Measurements from ENCODE around the gene HRNR. TPM values are rescaled to one million over a fixed set of nuclear protein-coding genes. Genes with fewer than 3 reads are reported as not detected.
A peak's percentile ranks its signal among the peaks of the same experiment; 100 is the strongest.
"Not testable (repeated sequence)": the region's sequence is repeated elsewhere in the genome, so short reads cannot be mapped to it uniquely, and the experiment has no call there.

HRNR gene
- not detected for total RNA-seq
- under 1 TPM; 0.03 to 0.59 TPM for polyA plus RNA-seq (ENCODE audit: insufficient read length in 2 of 2)
- long read RNA-seq, donor 1 = 0 reads
- long read RNA-seq, donor 2 = 0 reads
- long read RNA-seq, donor 3 = 0 reads
- long read RNA-seq, donor 4 = 0 reads

- H3K27ac ChIP-seq (ENCODE audit: low read depth, low read length) = no peak within 1 kb of the TSS
- WGBS (ENCODE audit: insufficient coverage) = no CpG with 5 or more reads among the region's 2 CpGs
These were observed at the start of gene HRNR for GRCh38 chr1:152224093-152224492. TSS of gene HRNR (minus strand) at chr1:152224193. CDS start at chr1:152223253, 940 bp downstream.

GRCh38 chr1:152256394-152256793 lies 32.4 kb upstream of the HRNR start:
- not testable (repeated sequence) for H3K27me3 ChIP-seq (ENCODE audit: control insufficient read depth, insufficient read depth, low read length); H3K36me3 ChIP-seq (ENCODE audit: control insufficient read depth, insufficient read depth, low read length); H3K4me3 ChIP-seq (ENCODE audit: low read depth, low read length); H3K9me3 ChIP-seq (ENCODE audit: control insufficient read depth, insufficient read depth, low read length); DNase-seq (ENCODE audit: low read depth in 4 of 6, low spot score in 6 of 6); H3K4me1 ChIP-seq (ENCODE audit: control insufficient read depth, insufficient read depth, low read length); H3K27ac ChIP-seq (ENCODE audit: low read depth, low read length)
- 86% methylated on average over 14 of the region's 21 CpGs for WGBS (ENCODE audit: insufficient coverage)

More at GRCh38 chr1:152224093-152224492, at the start of gene HRNR:
- H3K9me3 ChIP-seq (ENCODE audit: control insufficient read depth, insufficient read depth, low read length) = no peaks in the 10 kb centered on the region
- H3K4me1 ChIP-seq (ENCODE audit: control insufficient read depth, insufficient read depth, low read length) = no peaks in the 10 kb centered on the region
- H3K4me3 ChIP-seq (ENCODE audit: low read depth, low read length) = no peak within 1 kb of the TSS
- no peak for DNase-seq (ENCODE audit: low read depth in 4 of 6, low spot score in 6 of 6)
- no peaks in the 10 kb centered on the region for H3K36me3 ChIP-seq (ENCODE audit: control insufficient read depth, insufficient read depth, low read length)
- no peaks in the 10 kb centered on the region for H3K27me3 ChIP-seq (ENCODE audit: control insufficient read depth, insufficient read depth, low read length)

DNA sequence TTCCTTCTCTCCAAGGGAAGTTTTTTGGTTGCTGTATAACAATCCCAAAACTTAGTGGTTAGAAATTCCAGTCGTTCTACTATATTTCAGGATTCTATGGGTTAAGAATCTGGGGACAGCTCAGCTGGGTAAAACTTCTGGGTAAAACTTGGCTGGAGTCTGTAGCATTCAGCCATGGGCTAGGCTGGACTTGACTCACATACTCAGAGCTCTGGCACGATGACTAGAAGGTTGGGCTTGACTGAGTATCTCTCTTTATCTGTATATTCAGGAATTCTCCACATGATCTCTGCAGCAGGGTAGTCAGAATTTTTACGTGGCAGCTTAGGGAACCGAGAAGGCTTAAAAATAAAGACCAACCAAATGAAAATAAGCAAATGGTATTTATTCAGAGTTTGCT lies 28.2 kb upstream of the HRNR start:
- Histone ChIP-seq H3K4me1 (ENCODE audit: control insufficient read depth, insufficient read depth, low read length) (no peaks in the 10 kb centered on the region), H3K9me3 (ENCODE audit: control insufficient read depth, insufficient read depth, low read length) (no peaks in the 10 kb centered on the region), H3K36me3 (ENCODE audit: control insufficient read depth, insufficient read depth, low read length) (no peaks in the 10 kb centered on the region), H3K27me3 (ENCODE audit: control insufficient read depth, insufficient read depth, low read length) (no peaks in the 10 kb centered on the region), H3K27ac (ENCODE audit: low read depth, low read length) (no peak overlapping the region), H3K4me3 (ENCODE audit: low read depth, low read length) (no peak overlapping the region)
- no CpG with 5 or more reads among the region's 4 CpGs for WGBS (ENCODE audit: insufficient coverage)
- no peak for DNase-seq (ENCODE audit: low read depth in 4 of 6, low spot score in 6 of 6)

DNA sequence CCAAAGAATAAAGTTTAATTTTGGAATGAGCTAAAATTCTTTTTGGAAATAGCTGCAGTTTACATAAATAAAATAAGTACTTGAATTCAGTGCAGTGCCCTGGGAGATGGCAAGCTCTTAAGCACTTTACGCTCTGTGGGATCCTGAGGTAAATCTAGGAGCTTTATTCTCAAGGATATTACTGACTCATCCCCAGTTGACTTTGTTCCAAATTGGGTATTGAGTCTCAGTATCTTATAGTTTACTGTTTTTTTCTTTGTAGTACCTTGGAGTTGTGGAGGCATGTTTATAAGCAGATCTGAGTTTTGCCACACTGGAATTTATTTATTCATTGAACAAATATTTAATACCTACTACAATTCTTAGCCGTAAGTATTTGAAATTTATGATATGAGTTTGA lies 27.4 kb upstream of the HRNR start:
- Histone ChIP-seq H3K4me3 (ENCODE audit: low read depth, low read length) (no peak overlapping the region), H3K4me1 (ENCODE audit: control insufficient read depth, insufficient read depth, low read length) (no peaks in the 10 kb centered on the region), H3K36me3 (ENCODE audit: control insufficient read depth, insufficient read depth, low read length) (no peaks in the 10 kb centered on the region), H3K27me3 (ENCODE audit: control insufficient read depth, insufficient read depth, low read length) (no peaks in the 10 kb centered on the region), H3K27ac (ENCODE audit: low read depth, low read length) (no peak overlapping the region), H3K9me3 (ENCODE audit: control insufficient read depth, insufficient read depth, low read length) (no peaks in the 10 kb centered on the region)
- WGBS (ENCODE audit: insufficient coverage) = no CpG with 5 or more reads among the region's 2 CpGs
- DNase-seq (ENCODE audit: low read depth in 4 of 6, low spot score in 6 of 6) = no peak

DNA sequence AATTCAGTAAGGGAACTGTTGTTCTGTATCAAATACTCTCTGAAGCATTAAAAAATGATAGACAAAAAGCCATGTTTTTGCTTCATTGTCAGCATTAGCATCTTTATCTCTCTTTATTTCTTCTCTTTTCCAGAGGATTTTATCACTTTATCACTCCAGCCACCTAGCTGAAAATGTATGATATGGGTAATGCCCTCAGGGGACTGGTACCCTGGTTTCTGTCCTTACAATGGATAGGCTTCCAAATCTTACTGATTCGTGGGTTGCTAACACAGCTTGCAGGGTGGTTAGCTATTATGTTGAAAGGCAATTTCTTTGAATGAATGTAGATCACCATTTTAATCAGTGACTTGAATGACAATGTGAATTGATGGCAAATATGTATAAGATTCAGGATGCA lies 23.3 kb upstream of the HRNR start:
- WGBS (ENCODE audit: insufficient coverage) = 50% methylated on average over 1 of the region's 1 CpG
- H3K36me3 ChIP-seq (ENCODE audit: control insufficient read depth, insufficient read depth, low read length) = no peaks in the 10 kb centered on the region
- H3K4me1 ChIP-seq (ENCODE audit: control insufficient read depth, insufficient read depth, low read length) = no peaks in the 10 kb centered on the region
- H3K9me3 ChIP-seq (ENCODE audit: control insufficient read depth, insufficient read depth, low read length) = no peaks in the 10 kb centered on the region
- H3K4me3 ChIP-seq (ENCODE audit: low read depth, low read length) = no peak overlapping the region
- no peak for DNase-seq (ENCODE audit: low read depth in 4 of 6, low spot score in 6 of 6)
- no peak overlapping the region for H3K27ac ChIP-seq (ENCODE audit: low read depth, low read length)
- H3K27me3 ChIP-seq (ENCODE audit: control insufficient read depth, insufficient read depth, low read length) = no peaks in the 10 kb centered on the region

DNA sequence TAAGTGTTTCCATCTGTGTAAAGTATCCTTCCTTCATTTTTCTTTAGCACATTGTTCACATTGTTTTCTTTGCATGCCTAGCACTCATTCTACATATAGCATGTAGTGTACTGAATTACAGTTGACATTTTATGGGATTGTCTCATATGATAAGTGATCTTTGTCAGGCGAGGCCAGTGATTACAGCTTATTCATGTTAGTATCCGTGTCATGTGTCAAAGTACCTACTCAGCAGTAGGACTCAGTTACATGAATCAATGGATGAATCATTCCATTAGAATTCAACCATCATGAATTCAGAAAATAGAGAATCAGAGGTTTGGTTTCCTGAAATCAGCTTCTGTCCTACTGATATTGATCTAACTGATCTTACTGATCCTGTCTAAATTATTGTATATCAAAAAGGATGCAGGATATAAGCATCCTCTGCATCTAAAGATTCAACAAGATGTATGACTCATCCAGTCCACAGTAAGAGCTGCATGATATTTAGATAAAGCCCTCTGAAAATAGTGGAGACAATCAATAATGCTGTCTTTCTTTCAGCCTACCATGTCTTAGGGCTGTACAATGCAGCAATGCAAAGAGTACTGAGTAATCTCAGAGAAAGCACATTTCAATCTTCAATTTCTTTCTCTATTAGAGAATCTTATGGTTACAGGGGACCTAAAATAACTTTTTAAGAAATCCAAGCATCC lies 20.7 kb upstream of the HRNR start:
- no peak for DNase-seq (ENCODE audit: low read depth in 4 of 6, low spot score in 6 of 6)
- Histone ChIP-seq H3K27me3 (ENCODE audit: control insufficient read depth, insufficient read depth, low read length) (no peaks in the 10 kb centered on the region), H3K4me3 (ENCODE audit: low read depth, low read length) (no peak overlapping the region), H3K36me3 (ENCODE audit: control insufficient read depth, insufficient read depth, low read length) (no peaks in the 10 kb centered on the region), H3K9me3 (ENCODE audit: control insufficient read depth, insufficient read depth, low read length) (no peaks in the 10 kb centered on the region), H3K27ac (ENCODE audit: low read depth, low read length) (no peak overlapping the region), H3K4me1 (ENCODE audit: control insufficient read depth, insufficient read depth, low read length) (no peaks in the 10 kb centered on the region)
- no CpG with 5 or more reads among the region's 2 CpGs for WGBS (ENCODE audit: insufficient coverage)

DNA sequence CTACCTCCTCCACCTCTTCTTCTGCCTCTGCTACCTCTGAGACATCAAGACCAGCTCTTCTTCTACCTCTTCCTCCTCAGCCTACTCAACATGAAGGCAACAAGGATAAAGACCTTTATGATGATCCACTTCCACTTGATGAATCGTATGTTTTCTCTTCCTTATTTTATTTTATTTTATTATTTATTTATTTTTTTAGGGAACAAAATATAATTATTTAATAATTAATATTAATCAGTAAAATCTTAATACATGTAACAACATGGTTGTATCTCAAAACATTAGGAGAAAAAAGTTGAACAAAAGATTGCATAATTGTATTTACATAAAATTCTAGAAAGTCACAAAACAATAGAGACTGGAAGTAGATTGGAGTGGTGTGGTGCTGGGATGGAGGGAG lies 13.1 kb upstream of the HRNR start:
- Histone ChIP-seq H3K27ac (ENCODE audit: low read depth, low read length) (no peak overlapping the region), H3K4me1 (ENCODE audit: control insufficient read depth, insufficient read depth, low read length) (no peaks in the 10 kb centered on the region), H3K4me3 (ENCODE audit: low read depth, low read length) (no peak overlapping the region), H3K36me3 (ENCODE audit: control insufficient read depth, insufficient read depth, low read length) (no peaks in the 10 kb centered on the region), H3K9me3 (ENCODE audit: control insufficient read depth, insufficient read depth, low read length) (no peaks in the 10 kb centered on the region), H3K27me3 (ENCODE audit: control insufficient read depth, insufficient read depth, low read length) (no peaks in the 10 kb centered on the region)
- WGBS (ENCODE audit: insufficient coverage) = no CpG with 5 or more reads among the region's 1 CpG
- no peak for DNase-seq (ENCODE audit: low read depth in 4 of 6, low spot score in 6 of 6)

GRCh38 chr1:152228831-152229230 lies 4.8 kb upstream of the HRNR start:
- Histone ChIP-seq H3K36me3 (ENCODE audit: control insufficient read depth, insufficient read depth, low read length) (no peaks in the 10 kb centered on the region), H3K4me3 (ENCODE audit: low read depth, low read length) (no peak overlapping the region), H3K4me1 (ENCODE audit: control insufficient read depth, insufficient read depth, low read length) (no peaks in the 10 kb centered on the region), H3K27me3 (ENCODE audit: control insufficient read depth, insufficient read depth, low read length) (no peaks in the 10 kb centered on the region), H3K9me3 (ENCODE audit: control insufficient read depth, insufficient read depth, low read length) (no peaks in the 10 kb centered on the region), H3K27ac (ENCODE audit: low read depth, low read length) (no peak overlapping the region)
- no peak for DNase-seq (ENCODE audit: low read depth in 4 of 6, low spot score in 6 of 6)
- WGBS (ENCODE audit: insufficient coverage) = 78% methylated on average over 2 of the region's 3 CpGs

DNA sequence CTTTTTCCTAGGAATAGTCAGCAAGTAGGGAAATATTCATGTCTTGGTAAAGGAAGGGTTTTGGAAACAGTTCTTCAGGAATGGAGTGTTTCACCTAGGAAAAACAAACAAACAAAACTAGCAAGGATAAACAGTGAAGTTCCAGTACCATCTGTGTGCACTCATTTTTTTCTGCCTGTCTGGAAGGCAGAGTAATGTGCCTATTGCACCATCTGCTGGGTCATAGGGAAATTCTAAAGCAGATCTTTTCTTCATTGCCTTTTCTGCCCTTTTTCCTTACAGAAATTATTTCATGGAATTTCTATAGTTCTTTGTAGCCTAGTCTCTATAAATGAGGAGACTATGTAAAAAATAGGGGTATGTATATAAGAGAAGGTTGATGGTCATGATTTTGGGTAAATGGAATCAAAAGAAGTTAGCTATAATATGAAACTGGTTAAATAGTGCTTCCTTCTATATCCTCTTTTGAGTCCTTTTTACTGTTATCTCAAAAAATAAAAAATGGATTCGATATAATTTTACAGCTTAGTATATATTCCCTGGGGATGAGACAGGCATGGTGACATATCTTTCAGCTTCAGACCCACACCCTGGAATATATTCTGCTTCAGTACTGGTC lies 3.4 kb upstream of the HRNR start:
- H3K27ac ChIP-seq (ENCODE audit: low read depth, low read length) = no peak overlapping the region
- H3K36me3 ChIP-seq (ENCODE audit: control insufficient read depth, insufficient read depth, low read length) = no peaks in the 10 kb centered on the region
- peak in 2 of 6 donors; percentile 1 for DNase-seq (ENCODE audit: low read depth in 4 of 6, low spot score in 6 of 6)
- no peaks in the 10 kb centered on the region for H3K9me3 ChIP-seq (ENCODE audit: control insufficient read depth, insufficient read depth, low read length)
- H3K4me3 ChIP-seq (ENCODE audit: low read depth, low read length) = no peak overlapping the region
- WGBS (ENCODE audit: insufficient coverage) = no CpG with 5 or more reads among the region's 1 CpG
- no peaks in the 10 kb centered on the region for H3K4me1 ChIP-seq (ENCODE audit: control insufficient read depth, insufficient read depth, low read length)
- H3K27me3 ChIP-seq (ENCODE audit: control insufficient read depth, insufficient read depth, low read length) = no peaks in the 10 kb centered on the region

GRCh38 chr1:152225678-152226077 lies 1.7 kb upstream of the HRNR start:
- H3K36me3 ChIP-seq (ENCODE audit: control insufficient read depth, insufficient read depth, low read length) = no peaks in the 10 kb centered on the region
- no peak overlapping the region for H3K4me3 ChIP-seq (ENCODE audit: low read depth, low read length)
- no peaks in the 10 kb centered on the region for H3K27me3 ChIP-seq (ENCODE audit: control insufficient read depth, insufficient read depth, low read length)
- DNase-seq (ENCODE audit: low read depth in 4 of 6, low spot score in 6 of 6) = no peak
- no peaks in the 10 kb centered on the region for H3K4me1 ChIP-seq (ENCODE audit: control insufficient read depth, insufficient read depth, low read length)
- H3K9me3 ChIP-seq (ENCODE audit: control insufficient read depth, insufficient read depth, low read length) = no peaks in the 10 kb centered on the region
- H3K27ac ChIP-seq (ENCODE audit: low read depth, low read length) = no peak overlapping the region
- 54% methylated on average over 2 of the region's 3 CpGs for WGBS (ENCODE audit: insufficient coverage)

Data from spinal cord (tissue), 10 donors.